ENCODE measurements around the gene WDR49.
"Not testable (repeated sequence)": the region's sequence is repeated elsewhere in the genome, so short reads cannot be mapped to it uniquely, and the experiment has no call there.

Gene WDR49

DNA sequence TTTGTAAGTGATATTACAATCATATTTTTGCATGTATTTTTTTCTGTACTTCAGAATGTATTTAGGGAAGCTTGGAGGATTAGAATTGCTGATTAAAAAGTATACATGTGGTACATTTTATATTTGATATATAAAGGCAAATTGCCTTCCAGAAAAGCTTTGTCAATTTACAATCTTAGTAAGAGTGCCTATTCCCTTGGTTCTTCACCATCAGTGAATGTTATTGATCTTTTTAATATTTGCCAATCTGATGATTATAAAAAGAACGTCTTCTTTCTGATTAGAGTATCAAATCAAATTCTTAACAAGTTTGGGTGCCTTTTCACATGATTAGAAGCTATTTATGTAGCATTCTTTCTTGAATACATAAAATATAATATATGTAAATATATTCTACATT, 9.1 kb downstream of the WDR49 start:
- H3K36me3 ChIP-seq (replicated peaks; ENCODE audit: low read depth, low read length), result no peaks in the 10 kb centered on the region
- no peaks in the 10 kb centered on the region; the same call in 1 of the 2 replicates for H3K9me3 ChIP-seq (ENCODE audit: insufficient read depth, low read length)
- no peaks in the 10 kb centered on the region for H3K79me2 ChIP-seq (ENCODE audit: low read length)
- TF ChIP-seq EZH2phosphoT487 (IDR thresholded peaks at IDR 0.05; ENCODE audit: low read depth), result no peak
- TF ChIP-seq, protein P1, sequence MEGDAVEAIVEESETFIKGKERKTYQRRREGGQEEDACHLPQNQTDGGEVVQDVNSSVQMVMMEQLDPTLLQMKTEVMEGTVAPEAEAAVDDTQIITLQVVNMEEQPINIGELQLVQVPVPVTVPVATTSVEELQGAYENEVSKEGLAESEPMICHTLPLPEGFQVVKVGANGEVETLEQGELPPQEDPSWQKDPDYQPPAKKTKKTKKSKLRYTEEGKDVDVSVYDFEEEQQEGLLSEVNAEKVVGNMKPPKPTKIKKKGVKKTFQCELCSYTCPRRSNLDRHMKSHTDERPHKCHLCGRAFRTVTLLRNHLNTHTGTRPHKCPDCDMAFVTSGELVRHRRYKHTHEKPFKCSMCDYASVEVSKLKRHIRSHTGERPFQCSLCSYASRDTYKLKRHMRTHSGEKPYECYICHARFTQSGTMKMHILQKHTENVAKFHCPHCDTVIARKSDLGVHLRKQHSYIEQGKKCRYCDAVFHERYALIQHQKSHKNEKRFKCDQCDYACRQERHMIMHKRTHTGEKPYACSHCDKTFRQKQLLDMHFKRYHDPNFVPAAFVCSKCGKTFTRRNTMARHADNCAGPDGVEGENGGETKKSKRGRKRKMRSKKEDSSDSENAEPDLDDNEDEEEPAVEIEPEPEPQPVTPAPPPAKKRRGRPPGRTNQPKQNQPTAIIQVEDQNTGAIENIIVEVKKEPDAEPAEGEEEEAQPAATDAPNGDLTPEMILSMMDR (IDR thresholded peaks at IDR 0.05; ENCODE audit: low read depth, low read length), result no peak
- no peaks in the 10 kb centered on the region for H4K20me1 ChIP-seq (ENCODE audit: insufficient read depth, low read length)
- no peak overlapping the region for H3K4me2 ChIP-seq (ENCODE audit: low read length)
- no peaks in the 10 kb centered on the region for H3K27me3 ChIP-seq (ENCODE audit: low read depth, low read length)
- no peaks in the 10 kb centered on the region for H3K4me1 ChIP-seq (ENCODE audit: low read length)
- no peak overlapping the region for H2AFZ ChIP-seq (ENCODE audit: low read depth, low read length)
- no peak overlapping the region for H3K4me3 ChIP-seq (ENCODE audit: low read length)
- no peak overlapping the region for H3K27ac ChIP-seq (ENCODE audit: low read length)
- no peak overlapping the region for H3K9ac ChIP-seq (ENCODE audit: low read length)

DNA sequence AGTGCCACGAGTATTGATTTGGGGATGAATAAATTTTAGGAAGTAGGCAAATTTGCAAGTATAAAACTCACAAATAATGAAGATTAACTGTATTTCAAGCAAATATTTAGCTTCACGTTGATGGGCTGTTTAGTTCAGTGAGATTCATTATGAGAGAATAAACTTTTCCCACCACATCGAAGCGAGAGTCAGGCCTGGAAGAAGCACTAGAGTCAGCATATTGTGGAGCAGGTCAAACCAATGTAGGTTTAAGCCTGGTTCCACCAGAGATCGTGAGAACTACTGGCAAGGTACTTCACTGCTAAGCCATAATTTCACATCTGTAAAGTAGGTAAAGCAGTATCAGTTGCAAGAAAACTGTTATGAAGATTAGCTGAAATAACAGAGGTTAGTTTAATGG, 22.3 kb downstream of the WDR49 start:
- Histone ChIP-seq H3K4me1 (ENCODE audit: low read length) (no peaks in the 10 kb centered on the region), H3K79me2 (ENCODE audit: low read length) (no peaks in the 10 kb centered on the region), H3K4me2 (ENCODE audit: low read length) (no peak overlapping the region), H2AFZ (ENCODE audit: low read depth, low read length) (no peak overlapping the region), H4K20me1 (ENCODE audit: insufficient read depth, low read length) (no peaks in the 10 kb centered on the region), H3K36me3 (replicated peaks; ENCODE audit: low read depth, low read length) (no peaks in the 10 kb centered on the region), H3K4me3 (ENCODE audit: low read length) (no peak overlapping the region), H3K9ac (ENCODE audit: low read length) (no peak overlapping the region), H3K9me3 (ENCODE audit: insufficient read depth, low read length) (no peaks in the 10 kb centered on the region), H3K27me3 (ENCODE audit: low read depth, low read length) (no peaks in the 10 kb centered on the region), H3K27ac (ENCODE audit: low read length) (no peak overlapping the region)
- TF ChIP-seq, protein P1 (IDR thresholded peaks at IDR 0.05; ENCODE audit: low read depth, low read length), result no peak
- TF ChIP-seq EZH2phosphoT487 (IDR thresholded peaks at IDR 0.05; ENCODE audit: low read depth), result no peak

DNA sequence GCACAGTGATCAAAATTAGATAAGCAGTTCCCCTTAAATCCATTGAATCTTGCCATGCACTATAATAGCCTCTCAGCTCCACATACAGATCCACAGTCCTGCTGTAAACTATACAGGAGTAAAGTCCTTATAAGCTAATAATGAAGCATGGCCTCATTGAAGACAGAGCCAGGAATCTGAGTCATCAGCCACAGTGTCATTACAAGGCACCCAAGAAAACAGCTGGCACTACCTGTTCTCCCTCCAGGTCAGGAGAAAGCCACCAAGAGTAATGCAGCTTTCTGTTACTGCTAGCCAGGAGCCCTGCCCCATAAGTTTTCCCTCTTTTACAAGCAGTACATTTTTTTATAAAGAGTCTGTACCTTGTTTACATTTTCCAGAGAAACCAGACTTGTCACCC, 27.3 kb downstream of the WDR49 start:
- Histone ChIP-seq H2AFZ (ENCODE audit: low read depth, low read length) (no peak overlapping the region), H3K4me1 (ENCODE audit: low read length) (no peaks in the 10 kb centered on the region), H3K27ac (ENCODE audit: low read length) (no peak overlapping the region), H3K9me3 (ENCODE audit: insufficient read depth, low read length) (no peaks in the 10 kb centered on the region), H3K4me2 (ENCODE audit: low read length) (no peak overlapping the region), H3K79me2 (ENCODE audit: low read length) (no peaks in the 10 kb centered on the region), H3K36me3 (replicated peaks; ENCODE audit: low read depth, low read length) (no peaks in the 10 kb centered on the region), H3K27me3 (ENCODE audit: low read depth, low read length) (no peaks in the 10 kb centered on the region), H4K20me1 (ENCODE audit: insufficient read depth, low read length) (no peaks in the 10 kb centered on the region), H3K9ac (ENCODE audit: low read length) (no peak overlapping the region), H3K4me3 (ENCODE audit: low read length) (no peak overlapping the region)
- TF ChIP-seq EZH2phosphoT487 (IDR thresholded peaks at IDR 0.05; ENCODE audit: low read depth), result no peak
- TF ChIP-seq, protein P1 (IDR thresholded peaks at IDR 0.05; ENCODE audit: low read depth, low read length), result no peak

DNA sequence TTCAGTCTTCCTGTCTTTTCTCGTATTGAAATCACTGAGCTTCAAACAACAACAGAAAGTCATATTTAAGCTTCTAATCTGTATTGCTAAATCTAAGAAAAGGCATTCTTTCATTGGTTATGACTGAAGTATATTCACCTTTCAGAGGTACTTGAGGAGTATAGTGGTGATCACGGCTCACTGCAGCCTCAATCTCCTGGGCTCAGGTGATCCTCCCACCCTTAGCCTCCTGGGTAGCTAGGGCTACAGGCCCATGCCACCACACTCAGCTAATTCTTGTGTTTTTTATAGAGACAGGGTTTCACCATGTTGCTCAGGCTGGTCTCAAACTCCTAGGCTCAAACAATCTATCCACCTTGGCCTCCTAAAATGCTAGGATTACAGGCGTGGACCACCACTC, 38.7 kb downstream of the WDR49 start:
- H3K4me3 ChIP-seq (ENCODE audit: low read length), result no peak overlapping the region
- H3K4me2 ChIP-seq (ENCODE audit: low read length), result no peak overlapping the region
- no peaks in the 10 kb centered on the region for H3K27me3 ChIP-seq (ENCODE audit: low read depth, low read length)
- H3K79me2 ChIP-seq (ENCODE audit: low read length), result no peaks in the 10 kb centered on the region
- H4K20me1 ChIP-seq (ENCODE audit: insufficient read depth, low read length), result no peaks in the 10 kb centered on the region
- H3K4me1 ChIP-seq (ENCODE audit: low read length), result no peaks in the 10 kb centered on the region
- no peaks in the 10 kb centered on the region for H3K9me3 ChIP-seq (ENCODE audit: insufficient read depth, low read length)
- H3K9ac ChIP-seq (ENCODE audit: low read length), result no peak overlapping the region
- no peaks in the 10 kb centered on the region for H3K36me3 ChIP-seq (replicated peaks; ENCODE audit: low read depth, low read length)
- TF ChIP-seq, protein P1 (IDR thresholded peaks at IDR 0.05; ENCODE audit: low read depth, low read length), result no peak
- TF ChIP-seq EZH2phosphoT487 (IDR thresholded peaks at IDR 0.05; ENCODE audit: low read depth), result no peak
- H3K27ac ChIP-seq (ENCODE audit: low read length), result no peak overlapping the region
- H2AFZ ChIP-seq (ENCODE audit: low read depth, low read length), result no peak overlapping the region

DNA sequence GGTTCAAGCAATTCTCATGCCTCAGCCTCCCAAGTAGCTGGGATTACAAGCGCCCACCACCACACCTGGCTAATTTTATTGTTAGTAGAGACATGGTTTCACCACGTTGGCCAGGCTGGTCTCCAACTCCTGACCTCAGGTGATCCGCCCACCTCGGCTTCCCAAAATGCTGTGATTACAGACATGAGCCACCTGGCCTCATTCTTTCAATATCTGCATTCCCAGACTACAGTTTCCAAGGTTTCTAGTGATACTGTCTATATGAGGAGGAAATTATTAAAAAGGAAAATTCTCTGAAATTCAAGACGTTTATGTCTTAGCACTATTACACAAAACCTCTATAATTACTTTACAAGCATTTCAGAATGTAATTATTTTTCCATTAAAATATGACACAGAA, 39.5 kb downstream of the WDR49 start:
- not testable (repeated sequence) for H4K20me1 ChIP-seq (ENCODE audit: insufficient read depth, low read length); H2AFZ ChIP-seq (ENCODE audit: low read depth, low read length); H3K9ac ChIP-seq (ENCODE audit: low read length); H3K27ac ChIP-seq (ENCODE audit: low read length); H3K4me1 ChIP-seq (ENCODE audit: low read length); H3K4me2 ChIP-seq (ENCODE audit: low read length); H3K9me3 ChIP-seq (ENCODE audit: insufficient read depth, low read length); H3K79me2 ChIP-seq (ENCODE audit: low read length); H3K36me3 ChIP-seq (replicated peaks; ENCODE audit: low read depth, low read length); H3K4me3 ChIP-seq (ENCODE audit: low read length); H3K27me3 ChIP-seq (ENCODE audit: low read depth, low read length)
